ENCODE results near the gene RELN. TPM values are rescaled to one million over a fixed set of nuclear protein-coding genes. Genes with fewer than 3 reads are reported as not detected.

The RELN gene
- total RNA-seq, 1 donor from 2014 or later, result 0.57 TPM

DNA sequence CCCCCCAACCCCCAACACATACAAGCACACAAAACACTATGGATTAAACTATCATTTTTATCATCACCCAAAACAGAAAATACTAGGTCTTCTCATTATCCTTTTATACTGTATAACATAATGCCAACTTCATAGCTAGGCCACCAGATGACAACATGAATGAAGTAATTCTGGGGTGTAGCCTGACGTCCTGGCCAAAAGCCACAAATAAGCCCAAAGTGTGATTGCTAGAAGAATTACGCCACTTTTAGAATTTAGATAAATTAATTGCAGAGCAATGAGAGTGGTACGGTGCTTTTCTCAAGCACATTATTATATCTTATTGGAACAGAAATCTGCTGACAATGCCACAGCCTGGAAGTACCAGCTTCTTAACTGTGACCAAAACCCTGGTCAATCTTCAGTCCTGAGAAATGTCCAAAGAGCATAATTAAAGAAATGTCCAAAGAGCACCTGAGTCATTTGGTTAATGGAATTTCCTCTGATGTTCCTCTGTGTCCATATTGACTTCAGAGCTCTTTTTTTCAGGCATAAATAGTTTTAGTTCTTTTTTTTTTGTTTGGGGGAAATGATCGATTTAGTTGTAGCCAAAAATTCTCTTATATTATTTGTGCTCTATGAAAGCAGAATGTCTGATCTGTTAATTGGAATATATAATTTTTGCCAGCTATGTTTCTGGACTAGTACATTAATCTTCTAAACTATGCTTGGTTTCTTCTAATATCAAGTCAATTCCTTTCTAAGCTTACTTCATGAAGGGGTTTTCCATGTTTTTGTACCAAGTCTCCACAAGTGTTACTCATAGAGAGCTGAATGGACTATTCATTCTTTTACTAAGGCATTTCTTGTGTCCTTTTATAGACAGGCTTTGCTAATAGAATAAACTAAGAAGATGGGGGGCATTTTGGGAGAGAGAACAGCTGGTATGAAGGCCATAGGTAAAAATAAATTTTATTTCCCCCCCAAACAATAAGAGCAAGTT lies 310.0 kb downstream of the RELN start:
- no peak for DNase-seq (ENCODE audit: low spot score)
- intact Hi-C loops (cut with DNase I), result no loop called here

- intact Hi-C loops (cut with DNase I), result no loop called here
- DNase-seq (ENCODE audit: low spot score), result no peak
Measured at GRCh38 chr7:103668279-103668941, 321.0 kb downstream of the RELN start.

DNA sequence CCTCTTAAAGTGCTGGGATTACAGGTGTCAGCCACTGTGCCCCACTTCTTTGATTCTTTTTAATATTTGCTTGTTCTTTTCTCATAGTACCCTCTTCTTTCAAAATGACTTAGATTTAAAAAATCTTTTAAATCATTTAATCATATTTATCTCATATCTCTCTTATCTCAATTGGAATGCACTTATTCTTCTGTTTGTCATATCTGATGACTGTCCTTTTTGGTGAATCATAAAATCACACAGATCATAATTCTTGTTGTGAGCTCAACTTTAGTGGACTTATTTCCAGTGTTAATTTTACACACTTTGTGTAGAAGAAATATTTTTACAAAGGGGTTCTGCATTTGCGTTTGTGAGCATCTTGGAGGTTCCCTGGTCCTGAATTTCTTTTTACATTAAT lies 323.1 kb downstream of the RELN start:
- intact Hi-C loops (cut with DNase I), result no loop called here
- no peak for DNase-seq (ENCODE audit: low spot score)

DNA sequence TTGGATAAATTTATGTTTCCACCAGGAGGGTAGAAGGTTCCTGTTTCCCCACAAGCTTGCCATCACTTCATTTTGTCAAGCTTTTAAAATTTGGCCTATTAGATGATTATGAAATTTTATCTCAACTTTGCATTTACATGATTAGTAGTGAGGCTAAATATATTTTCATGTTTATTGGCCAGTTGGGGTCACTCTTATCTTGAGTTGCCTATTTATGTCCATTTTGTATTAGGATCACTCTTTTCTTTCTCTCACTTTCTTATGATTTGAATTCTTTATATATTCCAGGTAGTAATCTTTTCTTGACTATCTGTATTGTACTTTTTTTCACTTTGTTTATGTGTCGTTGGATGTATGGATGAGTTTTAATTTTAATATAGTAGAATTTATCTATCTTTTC lies 324.9 kb downstream of the RELN start:
- intact Hi-C loops (cut with DNase I), result no loop called here
- DNase-seq (ENCODE audit: low spot score), result no peak

- DNase-seq (ENCODE audit: low spot score), result no peak
- intact Hi-C loops (cut with DNase I), result no loop called here
Measured at GRCh38 chr7:103660455-103661371, 328.7 kb downstream of the RELN start.

DNA sequence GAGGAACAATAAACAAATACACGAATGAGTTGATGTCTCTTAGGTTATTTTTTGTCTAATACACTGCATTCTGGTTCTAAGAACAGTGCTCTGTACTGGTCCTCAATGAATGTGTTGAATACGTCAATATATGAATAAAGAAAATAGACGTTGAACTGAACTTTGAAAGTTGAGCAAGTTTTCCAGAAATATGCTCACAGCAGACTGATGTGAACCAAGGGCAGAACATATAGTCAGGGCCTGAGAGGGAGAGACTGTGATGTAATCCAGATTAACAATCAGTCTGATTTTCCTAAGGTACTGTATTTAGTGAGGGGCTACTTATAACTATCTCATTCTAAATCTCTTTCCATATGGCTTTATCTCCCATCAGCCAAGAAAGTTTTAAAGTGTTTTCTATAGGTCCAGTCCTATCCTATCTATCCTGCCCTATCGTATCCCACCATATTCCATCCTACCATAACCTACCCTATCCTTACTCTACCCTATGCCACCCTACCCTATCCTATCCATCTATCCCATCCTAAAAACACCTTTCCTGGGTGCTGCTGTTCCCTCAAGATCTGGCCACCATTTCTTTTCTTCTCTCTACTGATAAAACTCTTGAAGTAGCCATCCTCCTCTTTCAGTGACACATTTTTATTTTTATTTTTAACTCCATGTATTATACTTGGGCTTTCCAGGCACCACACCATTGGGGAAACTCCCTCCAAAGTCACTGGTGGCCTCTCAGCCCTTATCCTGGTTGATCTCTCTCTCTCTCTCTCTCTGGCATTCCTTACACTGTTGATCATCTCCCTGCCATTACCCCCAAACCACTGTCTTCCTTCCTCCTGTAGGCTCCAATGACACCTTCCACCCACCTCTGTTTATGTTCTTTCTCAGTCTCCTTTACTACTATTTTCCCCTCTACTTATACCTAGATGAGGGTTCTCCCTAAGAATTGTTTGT lies 331.1 kb downstream of the RELN start:
- intact Hi-C loops (cut with DNase I), result no loop called here
- no peak for DNase-seq (ENCODE audit: low spot score)

DNA sequence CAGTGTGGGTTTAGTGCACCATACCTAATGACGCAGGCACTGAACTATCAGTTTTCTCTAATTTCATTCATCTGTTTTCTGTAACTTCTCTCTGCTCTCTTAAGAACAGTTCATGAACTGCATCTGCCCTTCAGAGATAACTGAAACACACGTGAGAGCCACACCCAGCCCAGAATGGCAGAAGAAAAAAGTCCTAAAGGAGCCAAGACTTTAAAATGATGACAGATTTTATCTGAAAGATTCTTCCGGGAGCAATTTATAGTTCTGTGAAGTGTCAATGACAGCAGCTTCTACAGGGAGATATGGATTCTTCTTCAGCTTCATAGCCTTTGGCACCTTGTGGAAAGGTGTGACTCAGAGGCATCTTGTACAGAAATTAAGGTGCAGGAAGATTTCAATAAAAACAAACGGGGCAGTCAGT lies 332.0 kb downstream of the RELN start:
- no peak for DNase-seq (ENCODE audit: low spot score)
- intact Hi-C loops (cut with DNase I), result no loop called here

- intact Hi-C loops (cut with DNase I), result no loop called here
- DNase-seq (ENCODE audit: low spot score), result no peak
Measured at GRCh38 chr7:103656221-103656620, 333.2 kb downstream of the RELN start.

GRCh38 chr7:103651593-103652377 lies 337.7 kb downstream of the RELN start:
- intact Hi-C loops (cut with DNase I), result no loop called here
- DNase-seq (ENCODE audit: low spot score), result no peak

GRCh38 chr7:103649052-103649451 lies 340.4 kb downstream of the RELN start:
- intact Hi-C loops (cut with DNase I), result no loop called here
- no peak for DNase-seq (ENCODE audit: low spot score)

- intact Hi-C loops (cut with DNase I), result no loop called here
- DNase-seq (ENCODE audit: low spot score), result no peak
Measured at GRCh38 chr7:103648135-103648534, 341.3 kb downstream of the RELN start.

- intact Hi-C loops (cut with DNase I), result no loop called here
- DNase-seq (ENCODE audit: low spot score), result no peak
Measured at GRCh38 chr7:103644319-103644718, 345.1 kb downstream of the RELN start.

DNA sequence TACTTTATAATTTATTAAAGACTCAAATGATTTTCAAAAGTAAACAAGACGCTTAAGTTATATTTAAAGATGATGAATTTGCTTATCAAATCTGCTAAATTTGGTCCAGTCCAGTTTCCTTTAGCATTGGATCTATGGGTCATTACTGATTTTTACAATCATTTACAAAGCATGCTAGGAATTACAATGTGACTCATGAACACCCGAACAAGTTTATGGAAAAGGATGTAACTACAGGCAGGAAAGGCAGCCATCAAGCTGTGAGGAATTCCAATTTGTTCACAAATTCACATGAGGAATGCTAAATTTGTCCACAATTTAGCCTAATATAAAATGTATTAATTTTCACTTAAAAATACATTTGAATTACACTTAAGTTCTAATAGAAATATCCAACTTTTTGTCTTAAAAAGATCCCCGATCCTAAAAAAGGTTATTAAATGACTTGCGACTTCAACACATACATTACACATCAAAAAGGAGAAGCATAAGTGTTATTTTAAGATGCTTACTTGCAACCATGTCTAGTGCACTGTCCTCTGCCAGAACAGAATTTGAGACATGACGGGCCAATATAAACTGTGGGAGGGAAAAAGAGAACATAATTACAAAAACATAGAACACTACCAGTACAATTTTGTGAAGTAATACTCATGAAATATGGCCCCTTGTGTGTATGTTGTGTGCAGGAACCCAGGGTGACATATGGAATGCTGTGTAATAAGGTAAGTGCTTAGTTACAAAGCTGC lies 349.3 kb downstream of the RELN start:
- no peak for DNase-seq (ENCODE audit: low spot score)
- intact Hi-C loops (cut with DNase I), result no loop called here

DNA sequence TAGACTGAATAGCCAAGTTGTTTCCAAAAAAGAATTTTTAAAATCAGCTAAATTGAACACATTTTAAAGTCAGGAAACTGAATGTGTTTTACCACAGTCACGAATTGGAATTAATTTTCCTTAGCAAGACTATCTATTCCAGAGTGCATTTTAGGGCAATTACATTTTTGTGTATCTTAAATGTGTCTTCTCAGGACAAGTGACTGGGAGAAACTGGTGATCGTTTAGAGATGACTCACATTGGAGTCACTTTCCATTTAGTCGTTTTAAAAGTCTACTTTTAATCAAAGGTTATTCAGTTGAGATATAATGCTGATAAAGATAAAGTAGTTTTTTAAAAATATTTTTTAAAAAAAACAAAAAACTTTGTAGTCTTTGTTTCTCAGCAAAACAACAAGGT lies 351.7 kb downstream of the RELN start:
- intact Hi-C loops (cut with DNase I), result no loop called here
- DNase-seq (ENCODE audit: low spot score), result no peak

GRCh38 chr7:103637094-103637493 lies 352.4 kb downstream of the RELN start:
- no peak for DNase-seq (ENCODE audit: low spot score)
- intact Hi-C loops (cut with DNase I), result no loop called here

GRCh38 chr7:103636153-103636552 lies 353.3 kb downstream of the RELN start:
- DNase-seq (ENCODE audit: low spot score), result no peak
- intact Hi-C loops (cut with DNase I), result no loop called here

- intact Hi-C loops (cut with DNase I), result no loop called here
- DNase-seq (ENCODE audit: low spot score), result no peak
Measured at GRCh38 chr7:103632972-103633371, 356.5 kb downstream of the RELN start.

Measured in cardiac septum (tissue), 1 donor.